OCI-LY1 (cell line): ENCODE measurements around the gene TTLL11.

Experiments used
- EZH2 ChIP-seq: fragments of 200-600 bp; sonication (generic), shearing (Covaris generic); IDR thresholded peaks from 2 replicates; pipeline ENCODE4 v1.8.0; 2017; ENCODE audit warnings: borderline replicate concordance, mixed run types, mild to moderate bottlenecking, antibody characterized with exemption, low read length, moderate library complexity, mixed read lengths
- TF ChIP-seq, protein P1 (sequence below): fragments of 200-600 bp; sonication (generic), shearing (Covaris generic); IDR thresholded peaks from 2 replicates; pipeline ENCODE4 v1.5.1; 2017; ENCODE audit warnings: mild to moderate bottlenecking, antibody characterized with exemption, low read length, moderate library complexity, mixed read lengths

- TF ChIP-seq, protein P1, sequence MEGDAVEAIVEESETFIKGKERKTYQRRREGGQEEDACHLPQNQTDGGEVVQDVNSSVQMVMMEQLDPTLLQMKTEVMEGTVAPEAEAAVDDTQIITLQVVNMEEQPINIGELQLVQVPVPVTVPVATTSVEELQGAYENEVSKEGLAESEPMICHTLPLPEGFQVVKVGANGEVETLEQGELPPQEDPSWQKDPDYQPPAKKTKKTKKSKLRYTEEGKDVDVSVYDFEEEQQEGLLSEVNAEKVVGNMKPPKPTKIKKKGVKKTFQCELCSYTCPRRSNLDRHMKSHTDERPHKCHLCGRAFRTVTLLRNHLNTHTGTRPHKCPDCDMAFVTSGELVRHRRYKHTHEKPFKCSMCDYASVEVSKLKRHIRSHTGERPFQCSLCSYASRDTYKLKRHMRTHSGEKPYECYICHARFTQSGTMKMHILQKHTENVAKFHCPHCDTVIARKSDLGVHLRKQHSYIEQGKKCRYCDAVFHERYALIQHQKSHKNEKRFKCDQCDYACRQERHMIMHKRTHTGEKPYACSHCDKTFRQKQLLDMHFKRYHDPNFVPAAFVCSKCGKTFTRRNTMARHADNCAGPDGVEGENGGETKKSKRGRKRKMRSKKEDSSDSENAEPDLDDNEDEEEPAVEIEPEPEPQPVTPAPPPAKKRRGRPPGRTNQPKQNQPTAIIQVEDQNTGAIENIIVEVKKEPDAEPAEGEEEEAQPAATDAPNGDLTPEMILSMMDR = no peak
- no peak for TF ChIP-seq EZH2
Observed at GRCh38 chr9:121999556-121999955, 93.6 kb downstream of the TTLL11 start.
